ENCODE data around the gene OGN. TPM values are rescaled to one million over a fixed set of nuclear protein-coding genes. Genes with fewer than 3 reads are reported as not detected.

Gene OGN
- total and polyA plus RNA-seq, 2 donors (not counting 1 experiment from before 2014, with no cell fraction given), result not detected

GRCh38 chr9:92439921-92440750, 35.8 kb upstream of the OGN start:
- H3K9ac ChIP-seq (ENCODE audit: low read length), result no peak overlapping the region
- DNase-seq (no peak), ATAC-seq (ENCODE audit: low read depth) (no peak)
- Mint-ChIP-seq H3K27me3 (no peaks in the 10 kb centered on the region), H3K4me3 (no peak overlapping the region), H3K4me1 (no peaks in the 10 kb centered on the region), H3K27ac (no peak overlapping the region), H3K9me3 (ENCODE audit: insufficient read depth) (no peaks in the 10 kb centered on the region)
- no peak overlapping the region for H3K27ac ChIP-seq (ENCODE audit: low read length in 2 of 2)
- no peaks in the 10 kb centered on the region for H4K20me1 ChIP-seq (ENCODE audit: control insufficient read depth, insufficient read depth, low read length, poor library complexity, severe bottlenecking)
- no peaks in the 10 kb centered on the region for H3K36me3 ChIP-seq (replicated peaks in 1 of 2; ENCODE audit: control extremely low read depth in 1 of 2, control insufficient read depth in 1 of 2, extremely low read depth in 1 of 2, insufficient read depth in 2 of 2, low read length in 1 of 2)
- intact Hi-C loops (cut with micrococcal nuclease), result no loop called here
- H3K27me3 ChIP-seq (replicated peaks in 1 of 4; ENCODE audit: control extremely low read depth in 1 of 4, control insufficient read depth in 3 of 4, insufficient read depth in 4 of 4, low read length in 3 of 4), result no peaks in the 10 kb centered on the region
- no peak overlapping the region for H3K4me3 ChIP-seq (ENCODE audit: control extremely low read depth in 1 of 5, extremely low read depth in 1 of 5, insufficient read depth in 1 of 5, low read depth in 2 of 5, low read length in 4 of 5)
- no peaks in the 10 kb centered on the region for H3K79me2 ChIP-seq (ENCODE audit: control insufficient read depth, insufficient read depth, low read length)
- H3K4me2 ChIP-seq (replicated peaks; ENCODE audit: low read depth, low read length, poor library complexity, severe bottlenecking), result no peak overlapping the region
- POLR2A ChIA-PET, result no interaction called here
- 100% methylated on average over 1 of the region's 5 CpGs for WGBS (ENCODE audit: insufficient coverage)
- H3K4me1 ChIP-seq (ENCODE audit: control insufficient read depth in 2 of 2, insufficient read depth in 2 of 2, low read length in 2 of 2), result no peaks in the 10 kb centered on the region
- no peak overlapping the region for H2AFZ ChIP-seq (ENCODE audit: insufficient read depth, low read depth, low read length, poor library complexity, severe bottlenecking)
- H3K9me3 ChIP-seq (ENCODE audit: control extremely low read depth in 1 of 3, control insufficient read depth in 2 of 3, insufficient read depth in 1 of 3, low read length in 2 of 3), result no peaks in the 10 kb centered on the region
- CTCF ChIA-PET, result interaction anchor here (0.5 to 5.9 kb wide), 4 partner anchors 9 to 1525 kb away, joined by 3 to 57 read pairs (median 4); no protein-coding TSS in a partner anchor
- TF ChIP-seq CTCF (IDR thresholded peaks at IDR 0.05) (no peak), EZH2 (IDR thresholded peaks at IDR 0.05; ENCODE audit: borderline replicate concordance, insufficient read depth, low read depth, low read length, poor library complexity, severe bottlenecking) (no peak)

- DNase-seq (peak; percentile 13), ATAC-seq (ENCODE audit: low read depth) (no peak)
- Mint-ChIP-seq H3K4me3 (no peak overlapping the region), H3K9me3 (ENCODE audit: insufficient read depth) (no peaks in the 10 kb centered on the region), H3K27ac (no peak overlapping the region), H3K27me3 (no peaks in the 10 kb centered on the region), H3K4me1 (no peaks in the 10 kb centered on the region)
- CTCF ChIA-PET, result interaction anchor here (0.6 to 5.9 kb wide), 5 partner anchors 10 to 326 kb away, joined by 3 to 57 read pairs (median 4); partner anchors contain the start of gene CENPP
- no peaks in the 10 kb centered on the region for H3K4me1 ChIP-seq (ENCODE audit: control insufficient read depth in 2 of 2, insufficient read depth in 2 of 2, low read length in 2 of 2)
- 86% methylated on average over 3 of the region's 5 CpGs for WGBS (ENCODE audit: insufficient coverage)
- TF ChIP-seq CTCF (IDR thresholded peaks at IDR 0.05) (peak; percentile 66), EZH2 (IDR thresholded peaks at IDR 0.05; ENCODE audit: borderline replicate concordance, insufficient read depth, low read depth, low read length, poor library complexity, severe bottlenecking) (no peak)
- POLR2A ChIA-PET, result no interaction called here
- no peak overlapping the region for H2AFZ ChIP-seq (ENCODE audit: insufficient read depth, low read depth, low read length, poor library complexity, severe bottlenecking)
- H3K79me2 ChIP-seq (ENCODE audit: control insufficient read depth, insufficient read depth, low read length), result no peaks in the 10 kb centered on the region
- H3K9ac ChIP-seq (ENCODE audit: low read length), result no peak overlapping the region
- no peaks in the 10 kb centered on the region for H4K20me1 ChIP-seq (ENCODE audit: control insufficient read depth, insufficient read depth, low read length, poor library complexity, severe bottlenecking)
- H3K36me3 ChIP-seq (replicated peaks in 1 of 2; ENCODE audit: control extremely low read depth in 1 of 2, control insufficient read depth in 1 of 2, extremely low read depth in 1 of 2, insufficient read depth in 2 of 2, low read length in 1 of 2), result no peaks in the 10 kb centered on the region
- intact Hi-C loops (cut with micrococcal nuclease), result no loop called here
- H3K27me3 ChIP-seq (replicated peaks in 1 of 4; ENCODE audit: control extremely low read depth in 1 of 4, control insufficient read depth in 3 of 4, insufficient read depth in 4 of 4, low read length in 3 of 4), result no peaks in the 10 kb centered on the region
- no peaks in the 10 kb centered on the region for H3K9me3 ChIP-seq (ENCODE audit: control extremely low read depth in 1 of 3, control insufficient read depth in 2 of 3, insufficient read depth in 1 of 3, low read length in 2 of 3)
- H3K4me3 ChIP-seq (ENCODE audit: control extremely low read depth in 1 of 5, extremely low read depth in 1 of 5, insufficient read depth in 1 of 5, low read depth in 2 of 5, low read length in 4 of 5), result no peak overlapping the region
- no peak overlapping the region for H3K4me2 ChIP-seq (replicated peaks; ENCODE audit: low read depth, low read length, poor library complexity, severe bottlenecking)
- H3K27ac ChIP-seq (ENCODE audit: low read length in 2 of 2), result no peak overlapping the region
Measured at GRCh38 chr9:92438900-92439526, 34.6 kb upstream of the OGN start.
